Measurements from ENCODE around the gene TMEM184A. TPM values are rescaled to one million over a fixed set of nuclear protein-coding genes. Genes with fewer than 3 reads are reported as not detected.

Gene TMEM184A
- total RNA-seq, 1 experiment from 2014 or later, result 16.5 TPM

DNA sequence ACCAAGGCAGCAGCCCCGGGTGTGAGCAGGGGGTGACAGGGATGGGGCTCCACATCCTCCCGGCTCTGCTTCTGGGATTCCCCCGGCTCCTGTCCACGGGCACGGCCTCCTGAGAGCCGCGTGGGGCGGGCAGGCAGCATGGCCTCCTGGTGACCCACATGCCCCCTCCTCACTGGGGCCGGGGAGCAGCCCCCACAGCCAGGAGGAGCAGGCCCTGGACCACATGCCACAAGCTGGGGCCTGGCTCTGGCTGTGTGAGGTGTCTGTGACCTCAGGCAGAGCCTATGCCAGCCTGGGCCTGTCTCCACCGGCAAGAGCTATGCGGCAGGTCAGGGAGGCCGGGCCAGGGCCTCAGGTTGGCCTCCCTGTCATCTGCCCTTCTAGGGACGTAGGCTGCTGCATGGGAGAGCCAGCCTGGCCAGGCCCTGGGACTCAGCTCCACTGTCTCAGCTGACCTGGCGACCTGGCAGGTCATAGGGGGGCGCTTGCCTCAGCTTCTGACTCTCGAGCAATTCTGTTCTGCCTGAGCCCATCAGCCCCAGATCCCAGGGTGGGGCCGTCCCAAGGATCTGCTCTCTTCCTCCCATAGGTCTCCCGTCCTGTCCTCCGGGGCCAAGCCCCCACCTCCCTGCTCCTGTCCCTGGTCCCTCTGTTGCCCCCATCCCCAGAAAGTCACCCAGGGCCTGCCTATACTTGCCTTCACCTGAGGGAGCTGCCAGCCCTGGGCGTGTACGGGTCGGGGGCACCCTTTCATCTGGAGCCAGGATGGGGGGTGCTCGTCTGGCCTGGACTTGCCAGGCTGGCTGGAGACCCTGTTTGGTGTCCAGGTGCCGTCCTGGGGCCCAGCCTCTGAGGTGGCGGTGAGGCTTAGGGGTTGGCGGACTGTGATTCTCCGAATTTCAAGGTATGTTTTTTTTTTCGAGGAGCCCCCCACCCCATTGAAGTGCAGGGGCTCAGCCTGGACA lies 3.9 kb upstream of the TMEM184A start:
- ChIA-PET POLR2A (no interaction called here), CTCF (interaction anchor here (0.6 kb wide), 1 partner anchor 105 kb away, joined by 4 read pairs; no protein-coding TSS in a partner anchor)
- Histone ChIP-seq H3K4me1 (peaks cover 20% of the 10 kb centered on the region), H3K27me3 (replicated peaks; ENCODE audit: control insufficient read depth, insufficient read depth, low read length) (no peaks in the 10 kb centered on the region), H3K4me3 (ENCODE audit: low read depth, low read length) (no peak overlapping the region), H3K9me3 (no peaks in the 10 kb centered on the region), H3K36me3 (ENCODE audit: control insufficient read depth, insufficient read depth, low read length) (no peaks in the 10 kb centered on the region)
- TF ChIP-seq, protein P1, sequence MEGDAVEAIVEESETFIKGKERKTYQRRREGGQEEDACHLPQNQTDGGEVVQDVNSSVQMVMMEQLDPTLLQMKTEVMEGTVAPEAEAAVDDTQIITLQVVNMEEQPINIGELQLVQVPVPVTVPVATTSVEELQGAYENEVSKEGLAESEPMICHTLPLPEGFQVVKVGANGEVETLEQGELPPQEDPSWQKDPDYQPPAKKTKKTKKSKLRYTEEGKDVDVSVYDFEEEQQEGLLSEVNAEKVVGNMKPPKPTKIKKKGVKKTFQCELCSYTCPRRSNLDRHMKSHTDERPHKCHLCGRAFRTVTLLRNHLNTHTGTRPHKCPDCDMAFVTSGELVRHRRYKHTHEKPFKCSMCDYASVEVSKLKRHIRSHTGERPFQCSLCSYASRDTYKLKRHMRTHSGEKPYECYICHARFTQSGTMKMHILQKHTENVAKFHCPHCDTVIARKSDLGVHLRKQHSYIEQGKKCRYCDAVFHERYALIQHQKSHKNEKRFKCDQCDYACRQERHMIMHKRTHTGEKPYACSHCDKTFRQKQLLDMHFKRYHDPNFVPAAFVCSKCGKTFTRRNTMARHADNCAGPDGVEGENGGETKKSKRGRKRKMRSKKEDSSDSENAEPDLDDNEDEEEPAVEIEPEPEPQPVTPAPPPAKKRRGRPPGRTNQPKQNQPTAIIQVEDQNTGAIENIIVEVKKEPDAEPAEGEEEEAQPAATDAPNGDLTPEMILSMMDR (IDR thresholded peaks at IDR 0.05; ENCODE audit: insufficient read depth in 1 of 2, low read depth in 1 of 2, low read length in 1 of 2, severe bottlenecking in 1 of 2, unreplicated experiment in 1 of 2), result no peak
- peak overlapping the region; percentile 35 for H3K27ac Mint-ChIP-seq (ENCODE audit: unreplicated experiment)
- no peaks in the 10 kb centered on the region for H3K9me3 Mint-ChIP-seq (ENCODE audit: unreplicated experiment)
- no peak for DNase-seq
- H3K4me1 Mint-ChIP-seq (ENCODE audit: low read depth, unreplicated experiment), result peaks cover 18% of the 10 kb centered on the region
- intact Hi-C loops (cut with micrococcal nuclease; ENCODE audit: unreplicated experiment), result no loop called here
- no TSS peak for BruUV-seq (replicated peaks)
- no peaks in the 10 kb centered on the region for H3K27me3 Mint-ChIP-seq (ENCODE audit: insufficient read depth, unreplicated experiment)
- H3K4me3 Mint-ChIP-seq (ENCODE audit: unreplicated experiment), result no peak overlapping the region
- H3K36me3 Mint-ChIP-seq (ENCODE audit: insufficient read depth, unreplicated experiment), result peaks cover 12% of the 10 kb centered on the region

DNA sequence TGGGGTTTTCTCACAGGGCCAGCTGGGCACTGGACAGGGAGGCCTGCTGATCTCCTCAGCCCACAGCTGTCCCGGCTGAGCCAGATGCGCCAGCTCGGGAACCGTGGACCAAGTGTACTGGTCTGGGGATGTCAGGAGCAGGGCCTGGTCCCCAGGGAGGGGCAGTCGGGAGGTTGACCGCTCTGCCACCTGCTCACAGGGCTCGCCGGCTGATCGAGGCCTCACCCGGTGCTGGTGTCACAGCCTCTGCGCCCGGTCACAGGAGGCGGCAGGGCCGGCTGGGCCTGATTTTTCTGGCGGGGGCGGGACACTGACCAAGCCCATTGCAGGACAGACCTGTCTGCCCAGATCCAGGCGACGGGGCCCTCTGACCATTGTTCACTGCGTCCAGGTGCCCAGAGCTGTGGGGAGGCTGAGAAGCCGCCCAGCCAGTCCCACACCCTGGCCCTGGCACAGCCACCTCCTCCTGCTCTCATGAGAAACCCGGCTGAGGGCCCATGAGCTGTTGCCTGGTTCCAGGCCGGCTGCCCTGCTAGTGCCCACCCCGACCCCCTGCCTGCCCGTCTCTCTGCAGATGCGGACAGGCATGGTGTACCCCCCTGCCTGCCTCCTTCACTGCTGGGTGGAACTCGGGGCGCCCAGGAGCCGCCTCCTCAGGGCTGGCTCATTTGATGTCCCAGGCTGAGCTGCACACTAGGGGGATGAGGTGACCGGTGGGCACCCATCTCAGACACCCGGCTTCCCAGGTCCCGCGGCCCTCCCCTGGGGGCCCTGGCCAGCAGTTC lies 3.0 kb upstream of the TMEM184A start:
- POLR2A ChIA-PET, result no interaction called here
- Histone ChIP-seq H3K4me1 (peaks cover 29% of the 10 kb centered on the region), H3K36me3 (ENCODE audit: control insufficient read depth, insufficient read depth, low read length) (no peaks in the 10 kb centered on the region), H3K4me3 (ENCODE audit: low read depth, low read length) (no peak overlapping the region), H3K27me3 (replicated peaks; ENCODE audit: control insufficient read depth, insufficient read depth, low read length) (no peaks in the 10 kb centered on the region), H3K9me3 (no peaks in the 10 kb centered on the region)
- BruUV-seq (replicated peaks), result no TSS peak
- intact Hi-C loops (cut with micrococcal nuclease; ENCODE audit: unreplicated experiment), result no loop called here
- Mint-ChIP-seq H3K9me3 (ENCODE audit: unreplicated experiment) (no peaks in the 10 kb centered on the region), H3K36me3 (ENCODE audit: insufficient read depth, unreplicated experiment) (peaks cover 7% of the 10 kb centered on the region), H3K27ac (ENCODE audit: unreplicated experiment) (peak overlapping the region; percentile 35), H3K4me1 (ENCODE audit: low read depth, unreplicated experiment) (peaks cover 24% of the 10 kb centered on the region), H3K4me3 (ENCODE audit: unreplicated experiment) (no peak overlapping the region), H3K27me3 (ENCODE audit: insufficient read depth, unreplicated experiment) (no peaks in the 10 kb centered on the region)
- TF ChIP-seq, protein P1 (IDR thresholded peaks at IDR 0.05; ENCODE audit: insufficient read depth in 1 of 2, low read depth in 1 of 2, low read length in 1 of 2, severe bottlenecking in 1 of 2, unreplicated experiment in 1 of 2), result no peak
- peak in 1 of 2 experiments; percentile 52 for DNase-seq
- CTCF ChIA-PET, result interaction anchor here (1.3 kb wide), 1 partner anchor 22 kb away, joined by 4 read pairs; no protein-coding TSS in a partner anchor

DNA sequence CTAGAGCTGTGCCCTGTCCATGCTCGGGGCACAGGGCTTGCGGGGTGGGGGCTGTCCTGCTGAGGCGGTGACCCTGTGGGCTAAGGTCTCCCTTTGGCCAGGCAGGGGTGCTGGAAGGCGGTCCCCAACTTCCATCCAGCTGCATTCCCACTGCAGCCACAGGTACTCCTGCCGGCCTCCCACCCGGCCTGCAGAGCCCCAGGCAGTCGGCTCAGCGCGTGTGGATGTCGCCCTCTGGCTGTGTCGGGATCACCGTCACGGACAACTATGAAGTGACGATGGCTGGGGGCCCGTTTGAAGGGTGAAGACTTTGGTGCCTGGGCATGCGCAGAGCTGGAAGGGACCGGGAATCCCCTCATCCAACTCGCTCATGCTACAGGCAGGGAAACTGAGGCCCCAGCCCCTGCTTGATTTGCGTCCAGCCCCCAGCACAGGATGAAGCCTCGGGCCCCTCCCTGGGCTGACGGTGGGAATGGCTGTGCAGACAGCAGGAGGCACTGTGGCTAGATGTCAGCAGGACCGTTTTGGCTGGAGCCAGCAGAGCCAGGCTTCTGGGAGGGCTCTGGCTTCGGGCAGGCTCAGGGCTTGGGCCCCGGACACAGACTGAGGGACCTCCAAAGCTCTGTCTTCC lies 2.3 kb upstream of the TMEM184A start:
- H3K4me1 Mint-ChIP-seq (ENCODE audit: low read depth, unreplicated experiment), result peaks cover 24% of the 10 kb centered on the region

More for the DNA sequence above, 2.3 kb upstream of the TMEM184A start:
- intact Hi-C loops (cut with micrococcal nuclease; ENCODE audit: unreplicated experiment), result no loop called here
- H3K36me3 ChIP-seq (ENCODE audit: control insufficient read depth, insufficient read depth, low read length), result no peaks in the 10 kb centered on the region
- H3K9me3 ChIP-seq, result no peaks in the 10 kb centered on the region
- H3K9me3 Mint-ChIP-seq (ENCODE audit: unreplicated experiment), result no peaks in the 10 kb centered on the region
- no TSS peak for BruUV-seq (replicated peaks)
- ChIA-PET CTCF (interaction anchor here (1.3 kb wide), 1 partner anchor 21 kb away, joined by 4 read pairs; no protein-coding TSS in a partner anchor), POLR2A (no interaction called here)
- H3K4me3 Mint-ChIP-seq (ENCODE audit: unreplicated experiment), result no peak overlapping the region
- TF ChIP-seq, protein P1 (IDR thresholded peaks at IDR 0.05; ENCODE audit: insufficient read depth in 1 of 2, low read depth in 1 of 2, low read length in 1 of 2, severe bottlenecking in 1 of 2, unreplicated experiment in 1 of 2), result peak in 1 of 2 experiments; percentile 29
- peak overlapping the region; percentile 35 for H3K27ac Mint-ChIP-seq (ENCODE audit: unreplicated experiment)
- no peak overlapping the region for H3K4me3 ChIP-seq (ENCODE audit: low read depth, low read length)
- no peaks in the 10 kb centered on the region for H3K27me3 ChIP-seq (replicated peaks; ENCODE audit: control insufficient read depth, insufficient read depth, low read length)
- DNase-seq, result no peak
- peaks cover 31% of the 10 kb centered on the region for H3K4me1 ChIP-seq
- no peaks in the 10 kb centered on the region for H3K27me3 Mint-ChIP-seq (ENCODE audit: insufficient read depth, unreplicated experiment)
- peaks cover 7% of the 10 kb centered on the region for H3K36me3 Mint-ChIP-seq (ENCODE audit: insufficient read depth, unreplicated experiment)

All from Caco-2 (cell line).